CD4-positive, CD25-positive, alpha-beta regulatory T cell (primary cell): ENCODE measurements around the gene SEPTIN11. TPM values are rescaled to one million over a fixed set of nuclear protein-coding genes. Genes with fewer than 3 reads are reported as not detected.
"Not testable (repeated sequence)": the region's sequence is repeated elsewhere in the genome, so short reads cannot be mapped to it uniquely, and the experiment has no call there.

Experiments used
- ATAC-seq, 2 donors: fragments of 150-1000 bp; cut with Tn5 transposase; one replicate each; pipeline ENCODE4 v1.10.0; 2021; ENCODE audit warnings: low read depth in 2 of 2, moderate number of reproducible peaks in 2 of 2, moderate library complexity in 1 of 2
- DNase-seq, 3 donors: peaks; one replicate each; pipeline versions ENCODE4 v3.0.0 to v3.0.0-alpha.2; 2012 to 2022; ENCODE audit warnings: mixed read lengths in 1 of 3
- H3K27ac ChIP-seq: one replicate; pipeline ENCODE4 v1.7.0; 2013; ENCODE audit warnings: mild to moderate bottlenecking, low read length; ENCODE audit not compliant: insufficient read depth, poor library complexity, severe bottlenecking
- H3K27me3 ChIP-seq: one replicate; pipeline ENCODE4 v1.7.0; 2013; ENCODE audit warnings: low read length; ENCODE audit not compliant: control insufficient read depth, insufficient read depth
- H3K36me3 ChIP-seq: one replicate; pipeline ENCODE4 v1.7.0; 2013; ENCODE audit warnings: mild to moderate bottlenecking, low read length, moderate library complexity; ENCODE audit not compliant: control insufficient read depth, insufficient read depth
- H3K4me1 ChIP-seq: 2 replicates; pipeline ENCODE4 v1.7.0; 2013; ENCODE audit warnings: mild to moderate bottlenecking, low read length; ENCODE audit not compliant: insufficient read depth, control insufficient read depth, poor library complexity, severe bottlenecking
- H3K4me3 ChIP-seq: one replicate; pipeline ENCODE4 v1.7.0; 2013; ENCODE audit warnings: low read depth, mild to moderate bottlenecking, low read length, moderate library complexity
- H3K9me3 ChIP-seq, 2 experiments: 1 replicate in 1 of 2; 2 replicates in 1 of 2; pipeline ENCODE4 v1.7.0; 2013; ENCODE audit warnings: low read length in 2 of 2, mild to moderate bottlenecking in 1 of 2, moderate library complexity in 1 of 2; ENCODE audit not compliant: control insufficient read depth in 2 of 2
- H3K27ac Mint-ChIP-seq, 3 donors: one replicate each; pipeline ENCODE4 v1.8.0; 2020 to 2022; ENCODE audit warnings: mild to moderate bottlenecking in 3 of 3, mixed read lengths in 3 of 3, moderate library complexity in 2 of 3
- H3K27me3 Mint-ChIP-seq: one replicate; pipeline ENCODE4 v1.8.0; 2022; ENCODE audit warnings: mild to moderate bottlenecking, mixed read lengths
- H3K36me3 Mint-ChIP-seq: one replicate; pipeline ENCODE4 v1.8.0; 2020; ENCODE audit warnings: mixed read lengths
- H3K4me1 Mint-ChIP-seq, 4 donors: one replicate each; pipeline ENCODE4 v1.8.0; 2020 to 2022; ENCODE audit warnings: mixed read lengths in 4 of 4, mild to moderate bottlenecking in 1 of 4
- H3K4me3 Mint-ChIP-seq, 4 donors: one replicate each; pipeline ENCODE4 v1.8.0; 2020 to 2022; ENCODE audit warnings: mild to moderate bottlenecking in 4 of 4, mixed read lengths in 4 of 4, moderate library complexity in 3 of 4
- H3K9me3 Mint-ChIP-seq, 7 donors: one replicate each; pipeline ENCODE4 v1.8.0; 2020 to 2022; ENCODE audit warnings: mixed read lengths in 7 of 7, mild to moderate bottlenecking in 3 of 7, moderate library complexity in 2 of 7
- polyA plus RNA-seq, 4 donors: library from polyadenylated mRNA; unstranded; fragments of 300-500 nt; fragmentation: Illumina TruSeq; gene quantifications; one replicate each; pipeline ENCODE4 v1.2.3, GENCODE V29; 2021
- total RNA-seq: library from RNA; stranded (reverse); gene quantifications from one replicate; pipeline ENCODE4 v1.2.3, GENCODE V29; 2022

SEPTIN11 gene
- total and polyA plus RNA-seq, 5 donors from 2014 or later = 17.1 to 29.7 (median 22.8) TPM

DNA sequence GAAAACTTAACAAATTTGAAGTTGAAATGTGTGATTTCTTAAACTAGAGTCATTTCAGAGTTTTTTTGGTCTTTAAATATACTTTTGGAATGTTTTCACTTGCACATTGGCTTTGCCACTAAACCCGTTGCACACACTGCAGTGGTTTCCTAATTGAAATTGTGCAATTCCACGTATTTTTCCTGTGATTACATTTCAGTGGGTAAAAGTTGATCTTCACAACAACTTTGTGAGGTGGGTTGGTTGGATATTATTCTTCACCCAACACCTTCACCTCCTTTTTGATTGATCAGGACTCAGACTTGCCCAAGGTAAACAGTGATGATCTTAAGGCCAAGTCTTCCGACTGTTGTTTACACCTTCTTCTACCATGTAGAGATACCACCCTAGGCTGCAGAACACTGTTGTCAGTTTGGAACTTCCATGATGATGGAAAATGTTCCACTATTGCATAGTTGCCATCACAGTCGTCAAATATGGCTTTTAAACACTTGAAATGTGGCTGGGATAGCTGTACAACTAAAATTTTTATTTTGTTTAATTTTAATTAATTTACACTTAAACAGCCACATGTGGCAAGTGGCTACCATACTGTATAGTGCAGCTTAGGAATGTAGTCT, 13.7 kb downstream of the SEPTIN11 start:
- no peak overlapping the region for H3K27ac ChIP-seq
- H3K9me3 ChIP-seq = no peaks in the 10 kb centered on the region
- Mint-ChIP-seq H3K36me3 (peaks cover 4% of the 10 kb centered on the region), H3K9me3 (peaks cover 0 to 3% (median 0%) of the 10 kb centered on the region in 7 donors), H3K27ac (no peak overlapping the region), H3K4me1 (peaks cover 7 to 22% (median 16%) of the 10 kb centered on the region in 4 donors), H3K4me3 (no peak overlapping the region), H3K27me3 (no peaks in the 10 kb centered on the region)
- ATAC-seq (no peak), DNase-seq (no peak)
- H3K4me3 ChIP-seq = no peak overlapping the region
- no peaks in the 10 kb centered on the region for H3K36me3 ChIP-seq
- H3K27me3 ChIP-seq = no peaks in the 10 kb centered on the region
- peaks cover 6% of the 10 kb centered on the region for H3K4me1 ChIP-seq

DNA sequence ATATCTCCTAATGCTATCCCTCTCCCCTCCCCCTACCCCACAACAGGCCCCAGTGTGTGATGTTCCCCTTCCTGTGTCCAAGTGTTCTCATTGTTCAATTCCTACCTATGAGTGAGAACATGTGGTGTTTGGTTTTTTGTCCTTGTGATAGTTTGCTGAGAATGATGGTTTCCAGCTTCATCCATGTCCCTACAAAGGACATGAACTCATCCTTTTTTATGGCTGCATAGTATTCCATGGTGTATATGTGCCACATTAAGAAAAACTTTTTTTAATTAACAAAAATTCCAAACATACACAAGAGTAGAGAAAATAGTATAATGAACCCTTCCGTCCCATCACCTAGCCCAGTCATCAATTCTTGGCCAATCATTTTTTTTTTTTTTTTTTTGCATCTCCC, 14.4 kb downstream of the SEPTIN11 start:
- H3K27ac ChIP-seq, H3K9me3 Mint-ChIP-seq, H3K4me3 Mint-ChIP-seq, H3K27ac Mint-ChIP-seq, ATAC-seq, DNase-seq, H3K4me1 ChIP-seq, H3K27me3 ChIP-seq, H3K4me3 ChIP-seq, H3K36me3 ChIP-seq, H3K9me3 ChIP-seq, H3K27me3 Mint-ChIP-seq, H3K36me3 Mint-ChIP-seq: not testable (repeated sequence)
- peaks cover 7 to 22% (median 15%) of the 10 kb centered on the region in 4 donors for H3K4me1 Mint-ChIP-seq

DNA sequence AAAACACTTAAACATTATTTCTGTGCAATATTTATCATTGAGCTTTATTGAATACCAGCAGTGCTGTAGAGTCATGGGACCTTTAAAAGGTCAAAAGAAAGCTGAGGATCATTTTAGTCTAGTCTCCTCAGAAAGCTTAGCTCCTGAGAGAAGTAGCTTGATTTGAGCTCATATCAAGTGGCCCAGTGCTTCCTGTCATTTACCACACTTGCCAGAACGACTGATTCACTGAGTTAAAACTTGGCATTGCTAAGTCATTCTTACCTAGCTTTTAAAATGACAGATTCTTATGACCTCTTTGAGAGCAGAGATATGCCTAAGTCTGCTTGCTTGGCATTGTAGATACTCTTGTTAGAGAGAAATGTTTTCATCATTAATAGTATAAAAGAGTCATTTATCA, 15.2 kb downstream of the SEPTIN11 start:
- H3K36me3 ChIP-seq = no peaks in the 10 kb centered on the region
- Mint-ChIP-seq H3K27me3 (no peaks in the 10 kb centered on the region), H3K4me1 (peaks cover 7 to 21% (median 15%) of the 10 kb centered on the region in 4 donors)

DNA sequence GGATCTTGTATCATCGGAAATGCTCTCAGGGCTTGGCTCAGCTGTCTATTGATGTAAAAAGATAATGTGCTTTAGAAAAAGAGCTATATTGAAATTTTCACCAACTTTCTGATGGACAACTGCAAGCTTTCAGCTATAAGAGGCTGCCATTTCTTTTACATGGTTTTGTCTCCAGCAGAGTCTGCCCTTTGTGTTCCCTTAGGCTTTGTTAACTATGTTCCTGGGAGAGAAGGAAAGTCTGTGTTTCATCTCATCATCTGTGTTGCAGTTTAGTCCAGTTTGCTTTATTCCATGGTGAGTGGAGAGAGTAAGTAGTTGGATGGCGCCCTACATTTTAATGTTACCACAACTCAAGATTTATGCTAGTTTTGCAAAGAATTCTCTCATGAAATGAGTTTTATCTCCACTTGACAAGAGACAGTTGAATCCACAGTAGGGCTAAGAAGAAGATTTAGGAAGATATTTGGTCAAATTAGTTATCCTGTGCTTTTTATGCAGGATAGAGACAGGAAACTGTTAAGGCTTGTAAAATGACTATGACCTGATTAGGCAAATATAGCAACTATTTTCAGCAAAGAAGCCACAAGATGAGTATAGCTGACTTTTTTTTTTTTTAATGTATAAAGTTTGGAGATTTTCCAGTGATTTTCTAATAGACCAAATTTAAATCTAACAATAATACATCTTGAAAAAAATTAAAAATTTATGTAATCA, 16.5 kb downstream of the SEPTIN11 start:
- no peak for ATAC-seq
- Histone ChIP-seq H3K4me1 (no peaks in the 10 kb centered on the region), H3K36me3 (no peaks in the 10 kb centered on the region), H3K27me3 (no peaks in the 10 kb centered on the region), H3K9me3 (no peaks in the 10 kb centered on the region), H3K27ac (no peak overlapping the region), H3K4me3 (no peak overlapping the region)
- H3K36me3 Mint-ChIP-seq = peaks cover 4% of the 10 kb centered on the region
- H3K4me1 Mint-ChIP-seq = peaks cover 2 to 14% (median 8%) of the 10 kb centered on the region in 4 donors
- peaks cover 0 to 3% (median 0%) of the 10 kb centered on the region in 7 donors for H3K9me3 Mint-ChIP-seq
- no peak overlapping the region for H3K4me3 Mint-ChIP-seq
- no peaks in the 10 kb centered on the region for H3K27me3 Mint-ChIP-seq
- H3K27ac Mint-ChIP-seq = no peak overlapping the region
- DNase-seq = no peak

More for the DNA sequence above, 15.2 kb downstream of the SEPTIN11 start:
- Histone ChIP-seq H3K9me3 (no peaks in the 10 kb centered on the region), H3K27me3 (no peaks in the 10 kb centered on the region), H3K4me1 (peaks cover 6% of the 10 kb centered on the region), H3K27ac (no peak overlapping the region), H3K4me3 (no peak overlapping the region)
- peaks cover 4% of the 10 kb centered on the region for H3K36me3 Mint-ChIP-seq
- H3K27ac Mint-ChIP-seq = no peak overlapping the region
- ATAC-seq (no peak), DNase-seq (no peak)
- peaks cover 0 to 3% (median 0%) of the 10 kb centered on the region in 7 donors for H3K9me3 Mint-ChIP-seq
- H3K4me3 Mint-ChIP-seq = no peak overlapping the region

DNA sequence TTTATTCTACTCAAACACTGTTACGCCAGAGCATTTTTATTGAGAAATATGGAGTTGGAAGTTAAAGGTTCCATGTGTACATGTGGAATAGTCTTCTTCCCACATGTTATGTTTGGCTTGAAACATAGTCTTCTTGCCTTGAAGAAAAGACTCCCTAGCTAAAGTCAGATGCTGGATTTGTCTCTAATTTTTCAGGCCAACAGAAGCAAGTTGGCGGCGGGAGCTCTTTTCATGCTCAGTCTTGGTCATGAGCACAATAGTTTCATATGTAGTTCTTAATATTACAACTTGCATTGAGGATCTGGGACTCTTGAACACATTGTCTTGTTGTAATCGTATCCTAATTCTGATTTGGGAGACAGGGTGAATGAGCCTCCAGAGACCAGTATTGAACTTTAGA, 19.4 kb downstream of the SEPTIN11 start:
- DNase-seq (no peak), ATAC-seq (no peak)
- H3K36me3 Mint-ChIP-seq = no peaks in the 10 kb centered on the region

DNA sequence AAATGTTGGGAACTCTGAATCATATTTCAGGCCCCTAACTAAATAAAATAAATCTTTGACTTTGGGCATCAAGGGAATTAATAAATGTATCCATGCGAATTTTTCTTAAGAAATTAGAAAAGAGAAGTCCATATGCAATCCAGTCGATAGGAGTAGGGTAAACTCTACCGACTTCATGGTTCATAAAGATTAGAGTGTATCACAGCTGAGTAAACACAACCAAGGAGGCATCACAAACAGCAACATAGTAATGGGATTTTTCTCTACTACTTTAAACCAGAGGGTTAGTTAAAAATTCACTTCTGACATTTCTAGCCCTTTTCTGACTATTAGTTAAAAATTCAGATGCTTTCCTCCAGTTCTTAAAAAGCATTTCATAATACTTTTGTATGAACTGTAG, 19.9 kb downstream of the SEPTIN11 start:
- Histone ChIP-seq H3K9me3 (no peaks in the 10 kb centered on the region), H3K27me3 (no peaks in the 10 kb centered on the region), H3K4me3 (no peak overlapping the region), H3K4me1 (no peaks in the 10 kb centered on the region), H3K36me3 (no peaks in the 10 kb centered on the region), H3K27ac (no peak overlapping the region)
- Mint-ChIP-seq H3K9me3 (peaks cover 0 to 1% (median 0%) of the 10 kb centered on the region in 7 donors), H3K4me1 (peaks cover 0 to 16% (median 6%) of the 10 kb centered on the region in 4 donors), H3K36me3 (no peaks in the 10 kb centered on the region), H3K4me3 (no peak overlapping the region), H3K27ac (no peak overlapping the region), H3K27me3 (no peaks in the 10 kb centered on the region)
- ATAC-seq (no peak), DNase-seq (no peak)

More for the DNA sequence above, 19.4 kb downstream of the SEPTIN11 start:
- no peaks in the 10 kb centered on the region for H3K27me3 ChIP-seq
- Mint-ChIP-seq H3K9me3 (peaks cover 0 to 3% (median 0%) of the 10 kb centered on the region in 7 donors), H3K4me1 (peaks cover 0 to 18% (median 6%) of the 10 kb centered on the region in 4 donors), H3K27ac (no peak overlapping the region), H3K4me3 (no peak overlapping the region), H3K27me3 (no peaks in the 10 kb centered on the region)
- no peak overlapping the region for H3K4me3 ChIP-seq
- no peaks in the 10 kb centered on the region for H3K36me3 ChIP-seq
- no peak overlapping the region for H3K27ac ChIP-seq
- no peaks in the 10 kb centered on the region for H3K4me1 ChIP-seq
- no peaks in the 10 kb centered on the region for H3K9me3 ChIP-seq

DNA sequence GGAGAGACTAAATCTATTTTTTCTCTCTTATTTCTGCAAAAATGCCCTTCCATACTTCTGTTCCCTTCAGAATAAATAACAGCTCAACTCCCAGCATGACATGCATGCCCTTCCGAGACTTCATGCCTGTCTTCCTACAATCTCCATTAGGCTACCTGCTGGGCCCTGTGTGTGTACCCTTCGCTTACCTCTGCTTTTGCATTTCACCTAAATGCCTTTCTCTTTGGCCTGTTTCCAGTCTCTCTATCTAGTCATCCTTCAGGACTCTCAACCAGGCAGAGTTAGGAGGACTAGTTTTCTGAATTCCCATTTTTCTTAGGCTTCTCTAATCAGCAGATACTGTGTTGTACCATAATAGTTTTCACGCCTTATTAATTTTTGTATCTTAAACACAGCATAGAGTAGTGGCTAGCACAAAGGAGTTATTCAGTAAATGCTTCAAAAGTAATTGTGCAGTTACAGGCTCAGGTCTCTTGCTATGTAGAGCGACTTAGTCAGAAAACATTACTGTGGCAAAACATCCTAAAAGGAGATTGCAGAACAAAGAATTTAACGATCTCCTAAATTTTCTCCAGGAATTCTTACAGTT, 20.5 kb downstream of the SEPTIN11 start:
- Mint-ChIP-seq H3K27me3 (no peaks in the 10 kb centered on the region), H3K27ac (no peak overlapping the region), H3K4me3 (no peak overlapping the region), H3K4me1 (peaks cover 0 to 15% (median 6%) of the 10 kb centered on the region in 4 donors), H3K36me3 (no peaks in the 10 kb centered on the region), H3K9me3 (peaks cover 0 to 1% (median 0%) of the 10 kb centered on the region in 7 donors)
- no peaks in the 10 kb centered on the region for H3K36me3 ChIP-seq
- no peaks in the 10 kb centered on the region for H3K27me3 ChIP-seq
- no peaks in the 10 kb centered on the region for H3K9me3 ChIP-seq
- H3K27ac ChIP-seq = no peak overlapping the region
- DNase-seq (no peak), ATAC-seq (no peak)
- no peaks in the 10 kb centered on the region for H3K4me1 ChIP-seq
- no peak overlapping the region for H3K4me3 ChIP-seq
